Measurements from ENCODE around the gene AHSG.
"Not testable (repeated sequence)": the region's sequence is repeated elsewhere in the genome, so short reads cannot be mapped to it uniquely, and the experiment has no call there.

Gene AHSG

DNA sequence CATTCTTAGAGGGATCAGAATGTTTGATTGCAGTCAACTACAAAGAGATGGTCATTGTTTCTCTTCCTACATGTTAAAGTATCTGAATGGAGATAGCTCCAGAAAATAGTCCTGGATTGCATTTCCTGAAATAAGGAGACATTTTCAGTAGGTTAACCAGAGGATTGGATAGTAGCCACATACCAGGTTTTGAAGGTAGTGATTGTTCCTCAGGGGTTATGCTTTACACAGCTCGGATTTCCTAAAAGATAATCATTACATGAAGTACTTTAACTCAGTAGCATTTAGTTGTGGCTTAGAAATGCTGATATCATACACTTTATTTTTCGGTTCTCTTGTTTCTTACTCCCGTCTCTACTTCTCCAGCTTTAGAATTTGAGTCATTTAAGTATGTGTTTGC lies 32.1 kb upstream of the AHSG start:
- H4K8ac ChIP-seq (ENCODE audit: low read depth, low read length): no peak overlapping the region
- no peak overlapping the region for H3K4me2 ChIP-seq (ENCODE audit: low read length)
- no peaks in the 10 kb centered on the region for H3K79me1 ChIP-seq (ENCODE audit: low read length)
- no peak overlapping the region for H3K9ac ChIP-seq (ENCODE audit: low read length)
- no peak overlapping the region for H2BK120ac ChIP-seq (ENCODE audit: low read depth, low read length)
- no peak overlapping the region for H3K56ac ChIP-seq (ENCODE audit: low read length)
- DNase-seq: no peak
- H3K23ac ChIP-seq (ENCODE audit: low read length): no peak overlapping the region
- H3K27ac ChIP-seq (ENCODE audit: low read depth, low read length): no peak overlapping the region
- H2BK5ac ChIP-seq (ENCODE audit: low read length): no peak overlapping the region
- no peak overlapping the region for H3K18ac ChIP-seq (ENCODE audit: low read length)
- no peak overlapping the region for H2AK5ac ChIP-seq (ENCODE audit: low read length)
- H3K79me2 ChIP-seq (ENCODE audit: control insufficient read depth, insufficient read depth, low read length): no peaks in the 10 kb centered on the region
- WGBS (ENCODE audit: extremely low coverage, insufficient coverage, low lambda C conversion rate): no CpG with 5 or more reads among the region's 3 CpGs
- H3K27me3 ChIP-seq (ENCODE audit: insufficient read depth, low read length, poor library complexity): no peaks in the 10 kb centered on the region
- H2BK15ac ChIP-seq (replicated peaks; ENCODE audit: low read depth): no peak overlapping the region
- no peaks in the 10 kb centered on the region for H3K4me1 ChIP-seq (ENCODE audit: control insufficient read depth, low read depth, low read length)
- no peak overlapping the region for H3K4me3 ChIP-seq (ENCODE audit: low read length)
- no peak overlapping the region for H3K4ac ChIP-seq (ENCODE audit: low read depth, low read length)
- H3K36me3 ChIP-seq (ENCODE audit: control insufficient read depth, insufficient read depth, low read length): peaks cover 11% of the 10 kb centered on the region
- H4K5ac ChIP-seq (ENCODE audit: low read length): no peak overlapping the region

DNA sequence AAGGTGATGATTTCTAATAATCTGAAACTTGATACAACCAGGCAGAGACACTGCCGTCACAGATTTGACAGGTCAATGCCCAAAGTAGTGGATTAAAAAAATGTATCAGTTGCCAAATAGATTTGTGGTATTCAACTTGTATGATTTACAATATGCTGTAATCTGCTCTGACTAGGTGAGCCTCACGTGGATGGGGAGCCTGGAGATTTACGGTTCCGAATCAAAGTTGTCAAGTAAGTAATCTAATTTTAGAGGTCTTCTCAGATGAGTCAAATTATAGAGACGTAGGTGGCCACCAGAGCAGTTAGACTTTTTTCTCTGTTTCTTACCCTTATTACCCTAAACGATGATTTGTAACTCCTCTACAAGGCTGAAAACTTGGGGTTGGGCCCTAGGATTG lies 30.3 kb upstream of the AHSG start:
- no peaks in the 10 kb centered on the region for H3K79me2 ChIP-seq (ENCODE audit: control insufficient read depth, insufficient read depth, low read length)
- H2BK15ac ChIP-seq (replicated peaks; ENCODE audit: low read depth): no peak overlapping the region
- H3K4me3 ChIP-seq (ENCODE audit: low read length): no peak overlapping the region
- no peaks in the 10 kb centered on the region for H3K27me3 ChIP-seq (ENCODE audit: insufficient read depth, low read length, poor library complexity)
- H3K79me1 ChIP-seq (ENCODE audit: low read length): no peaks in the 10 kb centered on the region
- H3K23ac ChIP-seq (ENCODE audit: low read length): no peak overlapping the region
- no peak overlapping the region for H2AK5ac ChIP-seq (ENCODE audit: low read length)
- no peak overlapping the region for H4K5ac ChIP-seq (ENCODE audit: low read length)
- no peak overlapping the region for H4K8ac ChIP-seq (ENCODE audit: low read depth, low read length)
- no peak overlapping the region for H3K9ac ChIP-seq (ENCODE audit: low read length)
- no peak for DNase-seq
- H3K56ac ChIP-seq (ENCODE audit: low read length): no peak overlapping the region
- peaks cover 7% of the 10 kb centered on the region for H3K36me3 ChIP-seq (ENCODE audit: control insufficient read depth, insufficient read depth, low read length)
- H3K4ac ChIP-seq (ENCODE audit: low read depth, low read length): no peak overlapping the region
- no CpG with 5 or more reads among the region's 6 CpGs for WGBS (ENCODE audit: extremely low coverage, insufficient coverage, low lambda C conversion rate)
- no peak overlapping the region for H3K27ac ChIP-seq (ENCODE audit: low read depth, low read length)
- no peak overlapping the region for H2BK120ac ChIP-seq (ENCODE audit: low read depth, low read length)
- no peaks in the 10 kb centered on the region for H3K4me1 ChIP-seq (ENCODE audit: control insufficient read depth, low read depth, low read length)
- no peak overlapping the region for H3K18ac ChIP-seq (ENCODE audit: low read length)
- no peak overlapping the region for H3K4me2 ChIP-seq (ENCODE audit: low read length)
- no peak overlapping the region for H2BK5ac ChIP-seq (ENCODE audit: low read length)

DNA sequence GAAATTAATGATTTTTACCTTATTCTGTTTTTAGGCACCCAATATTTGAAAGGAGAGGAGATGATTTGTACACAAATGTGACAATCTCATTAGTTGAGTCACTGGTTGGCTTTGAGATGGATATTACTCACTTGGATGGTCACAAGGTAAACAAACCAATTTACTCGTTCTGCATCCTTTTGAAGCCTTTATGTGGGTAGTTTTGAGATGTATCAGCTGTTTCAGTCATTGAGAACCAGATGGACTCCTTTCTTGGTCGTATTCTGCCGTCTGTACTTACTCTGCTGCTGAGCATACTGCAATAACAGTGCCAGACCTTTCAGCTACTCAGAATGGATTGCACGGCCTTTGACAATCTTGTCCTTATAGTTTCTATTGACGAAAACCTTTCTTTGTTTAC lies 29.0 kb upstream of the AHSG start:
- H2AK5ac ChIP-seq (ENCODE audit: low read length): no peak overlapping the region
- no peak for DNase-seq
- no peaks in the 10 kb centered on the region for H3K79me2 ChIP-seq (ENCODE audit: control insufficient read depth, insufficient read depth, low read length)
- H3K36me3 ChIP-seq (ENCODE audit: control insufficient read depth, insufficient read depth, low read length): peaks cover 7% of the 10 kb centered on the region
- H3K23ac ChIP-seq (ENCODE audit: low read length): no peak overlapping the region
- no peak overlapping the region for H3K56ac ChIP-seq (ENCODE audit: low read length)
- H3K4me3 ChIP-seq (ENCODE audit: low read length): no peak overlapping the region
- no peak overlapping the region for H3K9ac ChIP-seq (ENCODE audit: low read length)
- H3K4me1 ChIP-seq (ENCODE audit: control insufficient read depth, low read depth, low read length): no peaks in the 10 kb centered on the region
- no peak overlapping the region for H3K27ac ChIP-seq (ENCODE audit: low read depth, low read length)
- no peaks in the 10 kb centered on the region for H3K27me3 ChIP-seq (ENCODE audit: insufficient read depth, low read length, poor library complexity)
- no peak overlapping the region for H2BK120ac ChIP-seq (ENCODE audit: low read depth, low read length)
- no peak overlapping the region for H3K4me2 ChIP-seq (ENCODE audit: low read length)
- H3K79me1 ChIP-seq (ENCODE audit: low read length): no peaks in the 10 kb centered on the region
- H4K8ac ChIP-seq (ENCODE audit: low read depth, low read length): no peak overlapping the region
- no peak overlapping the region for H2BK15ac ChIP-seq (replicated peaks; ENCODE audit: low read depth)
- H2BK5ac ChIP-seq (ENCODE audit: low read length): no peak overlapping the region
- WGBS (ENCODE audit: extremely low coverage, insufficient coverage, low lambda C conversion rate): no CpG with 5 or more reads among the region's 5 CpGs
- H3K4ac ChIP-seq (ENCODE audit: low read depth, low read length): no peak overlapping the region
- H4K5ac ChIP-seq (ENCODE audit: low read length): no peak overlapping the region
- H3K18ac ChIP-seq (ENCODE audit: low read length): no peak overlapping the region

DNA sequence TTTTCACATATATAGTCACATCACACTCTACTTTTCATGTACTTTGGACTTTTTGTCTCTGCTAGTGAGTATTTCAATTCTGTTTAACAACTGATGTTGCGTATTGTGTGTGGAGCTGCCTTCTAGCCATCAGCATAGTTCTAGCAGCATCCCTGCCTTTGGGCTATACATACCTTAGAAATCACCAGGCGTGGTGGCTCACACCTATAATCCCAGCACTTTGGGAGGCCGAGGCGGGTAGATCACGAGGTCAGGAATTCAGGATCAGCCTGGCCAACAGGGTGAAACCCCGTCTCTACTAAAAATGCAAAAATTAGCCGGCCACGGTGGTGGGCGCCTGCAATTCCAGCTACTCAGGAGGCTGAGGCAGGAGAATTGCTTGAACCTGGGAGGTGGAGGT lies 26.6 kb upstream of the AHSG start:
- H3K27ac ChIP-seq (ENCODE audit: low read depth, low read length); H3K18ac ChIP-seq (ENCODE audit: low read length); H4K5ac ChIP-seq (ENCODE audit: low read length); H3K9ac ChIP-seq (ENCODE audit: low read length); H3K36me3 ChIP-seq (ENCODE audit: control insufficient read depth, insufficient read depth, low read length); H3K4ac ChIP-seq (ENCODE audit: low read depth, low read length); H3K4me1 ChIP-seq (ENCODE audit: control insufficient read depth, low read depth, low read length); H4K8ac ChIP-seq (ENCODE audit: low read depth, low read length); H3K56ac ChIP-seq (ENCODE audit: low read length); H2BK5ac ChIP-seq (ENCODE audit: low read length); H2BK120ac ChIP-seq (ENCODE audit: low read depth, low read length); H2BK15ac ChIP-seq (replicated peaks; ENCODE audit: low read depth); H3K4me3 ChIP-seq (ENCODE audit: low read length); H3K79me2 ChIP-seq (ENCODE audit: control insufficient read depth, insufficient read depth, low read length); H3K27me3 ChIP-seq (ENCODE audit: insufficient read depth, low read length, poor library complexity); H3K4me2 ChIP-seq (ENCODE audit: low read length); H2AK5ac ChIP-seq (ENCODE audit: low read length); H3K79me1 ChIP-seq (ENCODE audit: low read length); H3K23ac ChIP-seq (ENCODE audit: low read length); DNase-seq: not testable (repeated sequence)
- no CpG with 5 or more reads among the region's 9 CpGs for WGBS (ENCODE audit: extremely low coverage, insufficient coverage, low lambda C conversion rate)

DNA sequence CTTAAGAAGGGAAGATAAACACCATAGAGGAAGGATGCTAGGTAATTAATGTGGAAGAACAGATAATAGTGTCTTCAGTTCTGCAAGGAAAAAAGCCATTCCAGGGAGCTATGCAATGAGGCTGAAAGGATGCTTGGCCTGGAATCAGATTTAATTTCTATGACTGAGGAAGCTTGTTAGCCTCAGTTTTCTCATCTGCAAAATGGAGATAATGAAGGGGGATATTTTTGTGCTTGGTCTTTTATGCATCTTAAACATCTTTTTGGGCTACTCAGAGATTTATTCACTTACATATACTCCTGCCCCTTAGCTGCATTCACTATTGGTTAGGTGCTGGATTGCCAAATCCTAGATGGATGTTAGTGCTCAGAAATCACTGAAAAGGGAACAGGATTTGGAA lies 25.7 kb upstream of the AHSG start:
- H3K36me3 ChIP-seq (ENCODE audit: control insufficient read depth, insufficient read depth, low read length): peaks cover 5% of the 10 kb centered on the region
- no peaks in the 10 kb centered on the region for H3K79me1 ChIP-seq (ENCODE audit: low read length)
- no peak overlapping the region for H3K4me3 ChIP-seq (ENCODE audit: low read length)
- H3K27ac ChIP-seq (ENCODE audit: low read depth, low read length): no peak overlapping the region
- H3K4me2 ChIP-seq (ENCODE audit: low read length): no peak overlapping the region
- H3K23ac ChIP-seq (ENCODE audit: low read length): no peak overlapping the region
- no peaks in the 10 kb centered on the region for H3K27me3 ChIP-seq (ENCODE audit: insufficient read depth, low read length, poor library complexity)
- no peak overlapping the region for H3K18ac ChIP-seq (ENCODE audit: low read length)
- H3K4ac ChIP-seq (ENCODE audit: low read depth, low read length): no peak overlapping the region
- no peak overlapping the region for H2BK120ac ChIP-seq (ENCODE audit: low read depth, low read length)
- no peak overlapping the region for H2BK5ac ChIP-seq (ENCODE audit: low read length)
- no peak overlapping the region for H2BK15ac ChIP-seq (replicated peaks; ENCODE audit: low read depth)
- no peaks in the 10 kb centered on the region for H3K79me2 ChIP-seq (ENCODE audit: control insufficient read depth, insufficient read depth, low read length)
- no peak overlapping the region for H3K9ac ChIP-seq (ENCODE audit: low read length)
- H4K5ac ChIP-seq (ENCODE audit: low read length): no peak overlapping the region
- H3K4me1 ChIP-seq (ENCODE audit: control insufficient read depth, low read depth, low read length): no peaks in the 10 kb centered on the region
- H3K56ac ChIP-seq (ENCODE audit: low read length): no peak overlapping the region
- no peak overlapping the region for H4K8ac ChIP-seq (ENCODE audit: low read depth, low read length)
- no peak overlapping the region for H2AK5ac ChIP-seq (ENCODE audit: low read length)
- DNase-seq: no peak

DNA sequence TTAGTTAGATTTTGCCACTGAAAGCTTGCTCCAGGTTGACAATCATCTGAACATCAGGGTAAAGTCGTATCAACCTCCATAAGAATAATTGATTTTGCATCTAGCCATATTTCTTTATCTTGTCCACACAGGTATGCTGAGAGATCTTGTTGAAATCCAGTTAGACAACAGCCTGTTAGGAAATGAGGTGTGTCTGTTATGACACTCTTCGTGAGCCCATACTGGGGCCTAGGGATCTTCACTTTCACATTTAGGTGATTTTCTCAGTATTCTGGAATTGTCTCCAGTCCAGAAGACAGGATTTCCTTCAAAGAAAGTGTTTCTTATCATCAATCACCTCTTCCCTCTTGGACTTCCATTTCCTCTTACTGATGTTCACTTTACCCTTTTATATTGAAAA lies 24.2 kb upstream of the AHSG start:
- peaks cover 5% of the 10 kb centered on the region for H3K36me3 ChIP-seq (ENCODE audit: control insufficient read depth, insufficient read depth, low read length)

More for the DNA sequence above, 24.2 kb upstream of the AHSG start:
- no peak overlapping the region for H4K5ac ChIP-seq (ENCODE audit: low read length)
- H3K4me3 ChIP-seq (ENCODE audit: low read length): no peak overlapping the region
- H3K18ac ChIP-seq (ENCODE audit: low read length): no peak overlapping the region
- DNase-seq: no peak
- H3K4me1 ChIP-seq (ENCODE audit: control insufficient read depth, low read depth, low read length): no peaks in the 10 kb centered on the region
- no peak overlapping the region for H2BK120ac ChIP-seq (ENCODE audit: low read depth, low read length)
- no peak overlapping the region for H3K56ac ChIP-seq (ENCODE audit: low read length)
- no peaks in the 10 kb centered on the region for H3K27me3 ChIP-seq (ENCODE audit: insufficient read depth, low read length, poor library complexity)
- H3K79me1 ChIP-seq (ENCODE audit: low read length): no peaks in the 10 kb centered on the region
- WGBS (ENCODE audit: extremely low coverage, insufficient coverage, low lambda C conversion rate): no CpG with 5 or more reads among the region's 2 CpGs
- H3K23ac ChIP-seq (ENCODE audit: low read length): no peak overlapping the region
- H3K79me2 ChIP-seq (ENCODE audit: control insufficient read depth, insufficient read depth, low read length): no peaks in the 10 kb centered on the region
- H2AK5ac ChIP-seq (ENCODE audit: low read length): no peak overlapping the region
- no peak overlapping the region for H3K4ac ChIP-seq (ENCODE audit: low read depth, low read length)
- H4K8ac ChIP-seq (ENCODE audit: low read depth, low read length): no peak overlapping the region
- no peak overlapping the region for H3K27ac ChIP-seq (ENCODE audit: low read depth, low read length)
- no peak overlapping the region for H2BK5ac ChIP-seq (ENCODE audit: low read length)
- H2BK15ac ChIP-seq (replicated peaks; ENCODE audit: low read depth): no peak overlapping the region
- H3K4me2 ChIP-seq (ENCODE audit: low read length): no peak overlapping the region
- H3K9ac ChIP-seq (ENCODE audit: low read length): no peak overlapping the region
